ENCODE results near the gene PPP6R3. TPM values are rescaled to one million over a fixed set of nuclear protein-coding genes. Genes with fewer than 3 reads are reported as not detected.

PPP6R3 gene
- polyA plus RNA-seq, 1 donor (not counting 4 experiments of a cell fraction or from before 2014, with no cell fraction given) = 50.2 TPM

GRCh38 chr11:68655806-68656205, 195.3 kb downstream of the PPP6R3 start:
- dilution Hi-C loops (cut with MboI; ENCODE audit: extremely low pct_ligation_motif_present, low sequenced_read_pairs) = no loop called here
- Histone ChIP-seq H3K36me3 (ENCODE audit: control insufficient read depth in 2 of 2, extremely low read depth in 1 of 2, insufficient read depth in 2 of 2, low read length in 2 of 2) (no peaks in the 10 kb centered on the region), H2AFZ (ENCODE audit: control insufficient read depth, low read length) (no peak overlapping the region), H3K27ac (ENCODE audit: control insufficient read depth, insufficient read depth, low read length) (no peak overlapping the region), H3K4me2 (ENCODE audit: control insufficient read depth, extremely low read depth, insufficient read depth, low read depth, low read length) (no peak overlapping the region), H3K9me3 (ENCODE audit: control insufficient read depth, low read depth, low read length) (no peaks in the 10 kb centered on the region), H4K20me1 (ENCODE audit: control insufficient read depth, extremely low read depth, insufficient read depth, low read length) (no peaks in the 10 kb centered on the region), H3K4me3 (ENCODE audit: control insufficient read depth in 2 of 3, extremely low read depth in 1 of 3, insufficient read depth in 2 of 3, low read depth in 1 of 3, low read length in 3 of 3) (no peak overlapping the region), H3K9ac (ENCODE audit: control insufficient read depth, extremely low read depth, insufficient read depth, low read length) (no peak overlapping the region), H3K79me2 (ENCODE audit: control insufficient read depth, insufficient read depth, low read length) (no peaks in the 10 kb centered on the region), H3K4me1 (ENCODE audit: control insufficient read depth, extremely low read depth, insufficient read depth, low read length) (peaks cover 3% of the 10 kb centered on the region), H3K9me1 (ENCODE audit: control insufficient read depth, extremely low read depth, insufficient read depth, low read length) (no peaks in the 10 kb centered on the region), H3K27me3 (ENCODE audit: control insufficient read depth, extremely low read depth, insufficient read depth, low read length) (peaks cover 6% of the 10 kb centered on the region)
- FAIRE-seq = no peak
- TF ChIP-seq CTCF (optimal IDR thresholded peaks at IDR 0.05 in 1 of 3, IDR thresholded peaks at IDR 0.05 in 1 of 3, conservative IDR thresholded peaks at IDR 0.05 in 1 of 3; ENCODE audit: extremely low read depth in 1 of 3, insufficient read depth in 2 of 3, low read length in 3 of 3) (no peak), EZH2 (IDR thresholded peaks at IDR 0.05; ENCODE audit: low read length) (no peak)
- DNase-seq (ENCODE audit: low read depth, low spot score) = no peak

GRCh38 chr11:68657021-68657780, 196.6 kb downstream of the PPP6R3 start:
- DNase-seq (ENCODE audit: low read depth, low spot score) = no peak
- TF ChIP-seq CTCF (optimal IDR thresholded peaks at IDR 0.05 in 1 of 3, IDR thresholded peaks at IDR 0.05 in 1 of 3, conservative IDR thresholded peaks at IDR 0.05 in 1 of 3; ENCODE audit: extremely low read depth in 1 of 3, insufficient read depth in 2 of 3, low read length in 3 of 3) = no peak
- no peak for TF ChIP-seq EZH2 (IDR thresholded peaks at IDR 0.05; ENCODE audit: low read length)
- H3K79me2 ChIP-seq (ENCODE audit: control insufficient read depth, insufficient read depth, low read length) = no peaks in the 10 kb centered on the region
- H3K27ac ChIP-seq (ENCODE audit: control insufficient read depth, insufficient read depth, low read length) = no peak overlapping the region
- no peak overlapping the region for H3K4me3 ChIP-seq (ENCODE audit: control insufficient read depth in 2 of 3, extremely low read depth in 1 of 3, insufficient read depth in 2 of 3, low read depth in 1 of 3, low read length in 3 of 3)
- no peaks in the 10 kb centered on the region for H3K9me3 ChIP-seq (ENCODE audit: control insufficient read depth, low read depth, low read length)
- no peaks in the 10 kb centered on the region for H3K36me3 ChIP-seq (ENCODE audit: control insufficient read depth in 2 of 2, extremely low read depth in 1 of 2, insufficient read depth in 2 of 2, low read length in 2 of 2)
- no peak overlapping the region for H3K4me2 ChIP-seq (ENCODE audit: control insufficient read depth, extremely low read depth, insufficient read depth, low read depth, low read length)
- FAIRE-seq = no peak
- H3K9me1 ChIP-seq (ENCODE audit: control insufficient read depth, extremely low read depth, insufficient read depth, low read length) = no peaks in the 10 kb centered on the region
- dilution Hi-C loops (cut with MboI; ENCODE audit: extremely low pct_ligation_motif_present, low sequenced_read_pairs) = no loop called here
- H3K9ac ChIP-seq (ENCODE audit: control insufficient read depth, extremely low read depth, insufficient read depth, low read length) = no peak overlapping the region
- no peak overlapping the region for H2AFZ ChIP-seq (ENCODE audit: control insufficient read depth, low read length)
- H3K27me3 ChIP-seq (ENCODE audit: control insufficient read depth, extremely low read depth, insufficient read depth, low read length) = peaks cover 6% of the 10 kb centered on the region
- H4K20me1 ChIP-seq (ENCODE audit: control insufficient read depth, extremely low read depth, insufficient read depth, low read length) = no peaks in the 10 kb centered on the region
- no peaks in the 10 kb centered on the region for H3K4me1 ChIP-seq (ENCODE audit: control insufficient read depth, extremely low read depth, insufficient read depth, low read length)
